Stimulated activated CD4-positive, alpha-beta T cell treated with anti-CD3 and anti-CD28 coated beads, Interleukin-1b, Interleukin-23, amount 100 ng/mL, for 1 hour (primary cell): ENCODE results near the gene RTEL1.
"Not testable (repeated sequence)": the region's sequence is repeated elsewhere in the genome, so short reads cannot be mapped to it uniquely, and the experiment has no call there.

Experiments used
- DNase-seq, 2 donors: peaks; one replicate each; pipeline ENCODE4 v3.0.0-alpha.2; 2020; ENCODE audit warnings: low read depth in 2 of 2

Gene RTEL1

DNA sequence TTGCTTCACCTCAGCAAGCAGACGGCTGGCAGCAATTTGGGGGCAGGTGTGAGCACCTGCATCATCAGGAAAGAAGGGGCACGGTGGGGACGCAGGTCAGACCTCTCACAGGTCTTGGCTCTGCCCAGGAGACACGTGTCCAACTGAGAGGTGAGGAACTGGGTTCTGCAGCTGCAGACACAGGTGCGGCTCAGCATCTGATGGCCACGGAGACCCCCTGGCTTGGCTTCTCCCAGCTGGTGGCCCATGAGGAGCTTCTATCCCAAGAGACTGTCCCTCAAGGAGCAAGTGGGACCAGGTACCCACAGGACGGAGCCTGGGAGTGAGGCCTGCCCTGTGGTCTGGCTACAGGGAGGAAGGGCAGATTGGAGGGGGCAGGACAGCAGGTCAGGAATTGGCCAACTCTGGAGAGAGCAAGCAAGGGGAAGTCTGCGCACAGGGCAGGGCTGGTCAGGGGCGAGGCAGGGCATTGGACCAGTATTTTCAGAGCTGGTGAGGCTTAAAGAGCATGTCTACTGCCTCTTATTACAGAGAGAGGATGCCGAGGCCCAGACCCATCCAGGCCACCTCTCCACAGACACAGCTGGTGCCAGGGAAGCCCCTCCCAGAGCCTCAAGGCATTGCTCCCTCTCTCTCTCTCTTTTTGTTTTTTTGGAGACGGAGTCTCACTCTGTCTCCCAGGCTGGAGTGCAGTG, 9.1 kb upstream of the RTEL1 start:
- DNase-seq, result no peak

DNA sequence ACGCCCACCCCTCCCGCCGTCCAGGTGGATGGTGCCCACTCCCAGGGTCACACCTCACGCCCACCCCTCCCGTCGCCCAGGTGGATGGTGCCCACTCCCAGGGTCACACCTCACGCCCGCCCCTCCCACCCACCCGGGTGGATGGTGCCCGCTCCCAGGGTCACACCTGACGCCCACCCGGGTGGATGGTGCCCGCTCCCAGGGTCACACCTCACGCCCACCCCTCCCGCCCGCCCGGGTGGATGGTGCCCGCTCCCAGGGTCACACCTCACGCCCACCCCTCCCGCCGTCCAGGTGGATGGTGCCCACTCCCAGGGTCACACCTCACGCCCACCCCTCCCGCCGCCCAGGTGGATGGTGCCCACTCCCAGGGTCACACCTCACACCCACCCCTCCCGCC, 7.6 kb upstream of the RTEL1 start:
- not testable (repeated sequence) for DNase-seq

DNA sequence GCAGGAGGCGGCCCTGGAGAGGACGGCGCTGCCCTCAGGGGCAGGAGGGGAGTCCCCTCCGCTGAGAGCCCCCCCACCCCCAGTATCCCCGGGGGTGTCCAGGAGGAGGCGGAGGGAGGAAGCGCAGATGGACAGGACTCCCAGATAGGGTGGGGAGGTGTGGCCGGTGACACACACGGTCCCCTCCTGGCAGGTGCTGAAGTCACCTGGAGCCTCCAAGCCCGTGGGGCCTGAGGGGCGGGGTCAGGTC, 6.2 kb upstream of the RTEL1 start:
- DNase-seq, result no peak

DNA sequence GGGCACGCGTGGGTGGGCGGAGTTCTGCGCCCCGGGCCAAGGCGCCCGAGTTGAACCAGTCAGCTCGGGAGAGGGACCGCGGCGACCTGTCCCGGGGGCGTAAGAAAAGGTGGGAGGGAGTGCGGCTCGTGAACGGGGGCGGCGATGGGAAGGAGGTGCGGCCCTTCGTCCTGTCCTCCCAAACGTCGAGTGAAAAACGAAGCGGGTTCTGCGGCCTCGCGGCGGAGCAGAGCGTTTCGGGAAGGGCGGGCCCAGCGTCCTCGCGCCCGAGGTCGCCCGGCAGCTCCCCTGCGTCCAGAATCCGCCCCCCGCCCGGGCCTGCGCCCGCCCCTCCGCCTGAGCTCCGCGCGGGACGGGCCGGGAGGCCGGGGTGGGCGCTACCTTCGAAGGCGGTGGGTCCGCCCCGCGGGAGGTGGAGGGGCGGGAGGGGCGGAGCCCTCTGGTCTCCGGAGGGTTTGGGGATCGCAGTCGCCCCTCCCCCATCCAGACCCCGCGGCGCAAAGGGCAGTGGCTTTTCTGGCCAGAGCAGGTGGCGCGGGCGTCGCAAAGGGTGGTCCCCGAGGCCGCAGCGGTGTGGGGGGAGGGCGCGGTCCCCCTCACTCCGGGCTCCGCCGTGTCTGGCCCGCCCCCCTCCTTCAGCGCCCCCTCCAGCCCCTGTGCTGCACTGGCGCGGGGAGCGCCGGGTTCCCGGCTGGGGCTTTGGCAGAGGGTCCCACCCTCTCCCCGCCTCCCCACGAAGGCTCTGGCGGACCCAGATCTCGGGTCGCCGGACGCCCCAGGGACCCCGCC, 5.7 kb upstream of the RTEL1 start:
- no peak for DNase-seq

DNA sequence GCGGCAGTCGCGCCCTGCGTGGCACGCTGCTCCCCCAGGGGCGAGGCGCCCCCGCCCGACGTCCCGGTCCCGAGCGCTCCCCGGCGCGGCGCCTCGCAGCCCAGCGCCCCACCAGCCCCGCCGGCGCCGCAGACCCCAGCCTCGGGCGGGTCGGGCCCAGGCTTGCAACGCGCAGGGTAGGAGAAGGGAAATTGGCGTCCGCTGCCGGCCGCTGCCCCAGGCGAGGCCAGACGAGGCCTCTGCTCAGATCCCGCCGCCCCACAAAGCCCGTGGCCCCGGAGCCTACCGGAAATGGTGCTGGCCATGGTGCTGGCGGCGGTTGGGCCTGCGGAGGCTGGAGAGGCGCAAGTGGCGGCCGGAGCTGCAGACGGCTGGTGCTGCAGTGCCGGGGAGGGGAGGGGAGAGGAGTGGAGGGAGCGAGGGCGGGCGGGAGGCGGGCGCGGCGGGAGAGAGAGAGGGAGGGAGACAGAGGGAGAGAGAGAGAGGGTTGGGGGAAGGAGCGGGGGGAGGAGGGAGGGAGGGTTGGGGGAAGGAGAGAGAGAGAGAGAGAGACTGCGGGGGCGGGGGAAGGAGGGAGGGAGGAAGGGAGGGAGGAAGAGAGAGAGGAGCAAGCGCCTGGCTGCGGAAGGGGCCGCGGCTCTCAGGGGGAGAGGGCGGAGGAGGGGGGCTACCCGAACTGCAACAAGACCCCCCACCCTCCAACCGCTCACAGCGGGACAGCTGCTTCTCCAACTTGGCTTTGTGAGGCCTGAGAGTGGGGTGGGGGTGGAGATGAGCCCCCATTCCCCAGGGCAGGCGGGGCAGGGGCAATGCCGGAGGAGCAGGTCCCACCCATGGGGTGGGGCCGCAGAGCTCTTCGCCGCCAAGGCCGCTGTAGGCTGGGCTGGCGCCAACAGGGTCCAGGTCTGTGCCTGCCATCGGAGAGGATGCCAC, 4.8 kb upstream of the RTEL1 start, which contains the start of gene STMN3:
STMN3 (minus strand) TSS at position 384 of the 933 bp plus-strand sequence; CDS start at position 305, 79 bp downstream.
- DNase-seq, result peak in 1 of 2 donors; percentile 27

DNA sequence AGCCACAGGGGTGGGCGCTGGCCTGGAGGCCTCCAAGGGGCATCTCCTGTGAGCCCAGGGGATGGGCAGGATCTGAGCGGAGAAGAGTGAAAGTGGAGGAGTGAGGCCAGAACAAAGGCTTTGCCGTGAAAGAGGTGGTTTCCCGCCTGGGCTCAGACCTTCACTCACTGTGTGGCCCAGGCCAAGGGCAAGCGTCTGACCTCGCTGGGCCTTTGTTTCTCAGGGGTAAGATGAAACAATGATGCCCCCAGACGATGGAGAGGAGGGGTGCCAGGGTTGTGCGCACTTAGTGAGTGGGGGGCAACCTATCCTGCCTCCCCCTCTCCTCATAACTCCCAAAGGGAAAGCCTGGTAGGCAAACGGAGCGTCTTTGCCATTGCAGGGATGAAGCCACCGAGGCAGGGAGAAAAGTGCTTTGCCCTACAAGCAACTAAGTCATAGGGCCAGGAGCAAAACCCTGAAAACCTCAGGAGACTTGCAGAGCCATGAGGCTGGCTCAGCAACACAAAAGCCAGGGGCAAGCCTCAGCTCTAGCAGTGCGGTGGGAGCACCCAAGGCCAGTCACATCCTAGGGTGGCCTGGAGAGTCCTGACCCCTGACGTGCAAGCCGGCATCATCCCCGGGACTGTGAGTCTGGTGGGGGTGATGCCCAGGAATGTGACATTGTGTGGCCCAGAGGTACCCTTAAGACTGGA, 4.0 kb upstream of the RTEL1 start:
- DNase-seq, result no peak

DNA sequence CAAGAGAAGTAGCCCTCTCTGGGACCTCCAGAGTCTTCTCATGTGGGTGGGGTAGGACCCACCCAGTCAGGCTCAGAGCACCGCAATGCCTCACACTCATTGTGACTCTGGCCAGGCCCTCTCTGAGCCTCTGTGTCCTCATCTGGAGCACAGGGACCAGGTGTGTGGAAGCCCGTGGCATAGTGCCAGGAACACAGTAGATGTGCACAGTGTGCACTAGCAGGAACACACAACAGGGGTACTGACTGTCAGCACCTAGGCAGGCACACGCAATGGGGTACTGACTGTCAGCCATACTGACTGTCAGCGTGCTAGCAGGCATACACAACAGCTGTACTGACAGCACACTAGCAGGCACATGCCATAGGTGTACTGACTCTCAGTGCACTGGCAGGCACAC, 2.9 kb upstream of the RTEL1 start:
- DNase-seq, result no peak

DNA sequence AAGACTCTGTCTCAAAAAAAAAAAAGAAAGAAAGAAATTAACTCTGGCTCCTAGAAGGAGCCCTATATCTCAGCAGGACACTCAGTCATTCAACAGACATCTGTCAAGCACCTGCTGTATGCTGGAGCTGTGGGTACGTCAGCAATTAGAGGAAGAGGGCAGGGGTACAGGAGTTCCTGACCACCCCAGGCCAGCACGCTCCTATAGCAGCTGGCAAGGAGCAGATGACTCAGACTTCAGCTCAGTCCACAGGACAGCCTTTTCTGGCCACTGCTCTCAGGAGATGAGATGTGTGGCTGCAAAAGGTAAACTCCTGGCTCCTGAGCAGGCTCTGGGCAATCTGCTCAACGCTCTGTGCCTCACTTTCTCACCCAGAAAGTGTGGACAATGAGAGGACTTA, 1.7 kb upstream of the RTEL1 start:
- no peak for DNase-seq

DNA sequence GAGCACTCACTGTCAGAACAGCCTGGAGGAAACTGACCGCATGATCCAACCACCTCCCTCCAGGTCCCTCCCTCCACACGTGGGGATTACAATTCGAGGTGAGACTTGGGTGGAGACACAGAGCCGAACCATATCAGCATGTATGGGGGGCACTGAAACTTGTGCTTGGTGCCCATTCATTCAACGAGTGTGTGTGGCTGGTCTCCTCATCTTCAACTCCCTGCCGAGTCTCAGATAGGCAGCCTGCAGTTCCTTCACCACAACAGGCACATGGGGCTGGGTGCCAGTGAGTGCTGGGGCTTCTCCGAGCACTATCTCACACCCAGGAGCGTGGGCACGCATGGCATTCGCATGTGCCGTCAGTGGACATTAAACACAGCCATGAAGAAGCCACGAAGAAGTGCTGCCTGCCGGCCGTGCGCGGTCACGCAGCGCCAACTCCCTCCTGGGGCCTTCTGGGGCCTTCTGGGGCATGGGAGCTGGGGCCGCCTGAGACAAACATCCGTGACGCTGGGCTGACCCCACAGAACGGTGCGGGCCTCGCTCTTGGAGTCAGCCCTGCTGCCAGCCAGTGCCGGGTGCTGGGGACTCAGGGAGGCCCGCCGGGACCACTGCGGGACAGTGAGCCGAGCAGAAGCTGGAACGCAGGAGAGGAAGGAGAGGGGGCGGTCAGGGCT, 714 bp upstream of the RTEL1 start:
- DNase-seq, result no peak

DNA sequence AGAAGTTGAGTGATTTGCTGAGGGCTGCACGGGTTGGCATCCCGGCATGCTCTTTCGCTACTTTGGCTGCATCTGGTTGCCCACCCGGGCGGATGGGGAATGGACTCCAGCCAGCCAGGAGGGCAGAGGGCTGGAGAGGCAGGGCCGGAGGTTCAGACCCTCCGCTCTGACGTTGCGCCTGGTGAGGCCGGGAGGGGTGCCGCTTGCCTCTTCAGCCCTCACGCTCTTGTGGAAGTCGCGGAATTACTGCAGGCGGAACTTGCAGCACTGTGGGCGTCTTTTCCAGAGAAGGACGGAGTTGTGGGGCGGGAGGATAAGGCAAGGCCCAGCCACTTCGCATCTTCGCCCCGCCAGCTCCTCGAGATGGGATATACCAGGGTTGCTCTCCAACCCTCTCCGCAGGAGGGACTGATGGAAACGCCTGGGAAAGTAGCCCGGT, 656 bp downstream of the RTEL1 start:
- DNase-seq, result no peak

DNA sequence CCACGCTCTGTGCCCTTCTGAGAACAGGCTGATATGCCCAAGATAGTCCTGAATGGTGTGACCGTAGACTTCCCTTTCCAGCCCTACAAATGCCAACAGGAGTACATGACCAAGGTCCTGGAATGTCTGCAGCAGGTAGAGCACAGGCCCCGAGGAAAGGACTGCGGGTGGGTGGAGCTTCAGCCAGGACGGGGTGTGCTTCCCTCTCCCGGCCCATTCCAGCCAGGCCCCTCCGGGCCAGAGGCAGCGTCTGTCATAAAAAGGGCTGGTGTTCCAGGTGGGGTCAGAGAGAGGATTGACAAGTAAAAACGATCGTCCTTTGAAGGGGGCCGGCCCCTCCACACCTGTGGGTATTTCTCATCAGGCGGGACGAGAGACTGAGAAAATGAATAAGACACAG, 1.3 kb downstream of the RTEL1 start:
- no peak for DNase-seq

DNA sequence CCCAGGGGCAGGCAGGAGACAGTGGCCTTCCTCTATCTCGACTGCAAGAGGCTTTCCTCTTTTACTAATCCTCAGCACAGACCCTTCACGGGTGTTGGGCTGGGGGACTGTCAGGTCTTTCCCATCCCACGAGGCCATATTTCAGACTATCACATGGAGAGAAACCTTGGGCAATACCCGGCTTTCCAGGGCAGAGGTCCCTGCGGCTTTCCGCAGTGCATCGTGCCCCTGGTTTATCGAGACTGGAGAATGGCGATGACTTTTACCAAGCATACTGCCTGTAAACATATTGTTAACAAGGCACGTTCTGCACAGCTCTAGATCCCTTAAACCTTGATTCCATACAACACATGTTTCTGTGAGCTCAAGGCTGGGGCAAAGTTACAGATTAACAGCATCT, 2.1 kb downstream of the RTEL1 start:
- DNase-seq, result not testable (repeated sequence)

DNA sequence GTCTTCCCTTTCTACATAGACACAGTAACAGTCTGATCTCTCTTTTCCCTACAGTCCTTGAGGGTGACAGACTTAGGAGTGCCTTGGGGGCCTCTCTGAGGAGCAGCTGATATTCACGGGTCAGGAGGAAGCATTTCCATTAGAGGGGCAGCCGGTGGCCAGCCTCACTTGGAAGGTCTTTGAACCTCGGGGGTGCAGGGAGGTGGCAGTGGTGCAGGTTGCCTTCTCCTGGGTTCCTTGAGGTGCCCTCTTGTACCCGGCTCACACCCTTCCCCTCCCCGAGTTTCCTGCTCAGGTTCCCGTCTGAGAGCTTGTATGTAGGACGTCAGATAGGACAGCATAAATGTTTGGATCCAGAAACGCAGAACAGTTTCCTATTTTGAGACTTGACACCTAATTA, 2.5 kb downstream of the RTEL1 start:
- no peak for DNase-seq

DNA sequence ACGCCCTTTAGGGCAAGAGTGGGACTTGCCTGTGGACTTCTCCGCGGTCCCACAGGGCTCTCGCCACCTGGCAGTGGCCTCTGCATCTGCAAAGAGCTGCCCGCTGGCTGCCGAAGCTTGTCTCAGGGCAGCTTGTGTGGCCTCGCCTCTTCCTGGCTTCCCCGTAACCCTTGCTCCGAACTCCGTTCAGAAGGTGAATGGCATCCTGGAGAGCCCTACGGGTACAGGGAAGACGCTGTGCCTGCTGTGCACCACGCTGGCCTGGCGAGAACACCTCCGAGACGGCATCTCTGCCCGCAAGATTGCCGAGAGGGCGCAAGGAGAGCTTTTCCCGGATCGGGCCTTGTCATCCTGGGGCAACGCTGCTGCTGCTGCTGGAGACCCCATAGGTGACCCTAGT, 3.0 kb downstream of the RTEL1 start:
- no peak for DNase-seq

DNA sequence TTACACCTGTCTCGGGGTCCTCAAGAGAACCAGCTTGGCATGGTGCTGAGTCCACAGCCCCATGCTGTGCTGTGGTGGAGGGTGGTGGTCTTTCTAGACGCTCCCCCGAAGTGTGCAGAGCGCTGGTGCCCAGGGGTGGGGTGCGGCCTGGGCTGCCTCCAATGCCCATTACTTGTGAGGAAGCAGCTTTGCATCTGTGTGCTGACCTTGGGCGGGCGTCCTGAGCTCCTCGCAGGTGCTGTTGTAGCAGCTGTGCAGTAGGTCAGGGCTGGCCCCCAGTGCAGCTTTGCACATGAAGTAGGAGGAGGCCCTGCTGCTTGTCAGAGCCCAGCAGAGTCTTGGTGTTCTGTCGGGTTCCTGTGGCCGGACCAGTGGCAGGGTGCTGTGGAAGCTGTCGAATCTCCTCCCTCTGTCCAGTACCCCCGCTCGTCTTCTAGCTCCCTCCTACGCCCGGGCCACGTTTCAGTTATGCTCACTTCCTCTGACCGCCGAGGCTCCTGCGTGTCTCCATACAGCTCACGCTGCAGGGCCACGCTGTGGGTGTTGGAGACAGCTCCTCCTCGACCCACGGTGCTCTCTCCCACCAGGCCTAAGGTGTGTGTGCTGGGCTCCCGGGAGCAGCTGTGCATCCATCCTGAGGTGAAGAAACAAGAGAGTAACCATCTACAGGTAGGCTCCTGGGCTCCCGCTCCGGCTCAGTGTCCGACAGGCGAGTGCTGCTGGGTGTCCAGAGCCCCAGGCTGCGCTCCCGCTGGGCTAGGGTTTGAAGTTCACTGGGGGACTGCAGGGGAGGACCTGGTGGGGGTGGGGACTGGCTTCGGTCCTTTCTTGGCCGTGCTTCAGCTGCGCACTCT, 4.1 kb downstream of the RTEL1 start:
- DNase-seq, result no peak

DNA sequence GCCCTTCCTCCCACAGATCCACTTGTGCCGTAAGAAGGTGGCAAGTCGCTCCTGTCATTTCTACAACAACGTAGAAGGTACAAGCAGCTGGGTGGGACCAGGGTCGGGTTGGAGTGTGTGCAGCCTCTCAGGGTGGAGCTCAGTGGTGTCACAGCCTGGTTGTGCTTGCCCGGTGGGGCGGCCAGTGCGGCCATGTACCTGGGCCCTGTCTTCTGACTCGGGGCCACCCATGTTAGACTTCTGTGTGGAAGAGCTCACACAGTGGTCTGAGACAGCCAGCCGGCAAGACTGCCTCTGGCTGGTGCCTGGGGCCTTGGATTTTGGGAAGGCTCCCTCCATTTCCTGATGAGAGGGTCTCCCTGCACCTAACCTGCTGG, 4.7 kb downstream of the RTEL1 start:
- DNase-seq, result no peak

DNA sequence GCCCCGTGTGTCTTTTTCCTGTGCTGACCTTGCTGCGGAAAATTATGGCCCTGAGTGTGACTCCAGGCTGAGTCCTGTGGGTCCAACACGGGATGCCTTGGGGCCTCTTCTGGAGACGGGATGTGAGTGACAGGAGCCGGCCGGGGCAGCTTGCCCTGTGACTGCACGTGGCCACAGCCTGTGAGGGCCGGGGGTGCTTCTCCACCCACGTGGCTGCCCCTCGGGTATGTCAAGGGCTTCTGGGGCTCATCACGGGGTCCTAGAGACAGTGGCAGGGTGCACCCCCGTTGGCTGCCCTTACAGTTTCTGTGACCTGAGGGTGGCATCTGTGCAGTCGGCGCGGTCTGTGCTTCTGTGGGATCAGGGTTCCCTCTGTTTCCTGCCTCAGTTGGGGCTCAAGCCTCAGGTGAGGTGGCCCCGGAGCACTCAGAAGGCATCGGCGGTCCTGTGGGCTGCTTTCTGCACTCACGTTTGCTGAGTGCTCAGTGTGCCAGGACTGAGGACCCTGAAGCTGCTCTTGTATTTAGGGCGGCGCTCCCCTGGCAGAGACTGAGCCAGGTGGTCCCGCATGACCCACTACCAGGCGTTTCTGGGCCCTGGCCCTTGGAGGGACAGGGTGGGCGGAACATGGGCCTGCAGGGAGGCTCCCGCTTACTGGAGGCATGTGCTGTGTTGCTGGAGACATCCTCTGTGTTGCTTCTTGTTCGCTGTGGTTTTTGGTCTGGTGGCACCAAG, 5.4 kb downstream of the RTEL1 start:
- DNase-seq, result no peak

DNA sequence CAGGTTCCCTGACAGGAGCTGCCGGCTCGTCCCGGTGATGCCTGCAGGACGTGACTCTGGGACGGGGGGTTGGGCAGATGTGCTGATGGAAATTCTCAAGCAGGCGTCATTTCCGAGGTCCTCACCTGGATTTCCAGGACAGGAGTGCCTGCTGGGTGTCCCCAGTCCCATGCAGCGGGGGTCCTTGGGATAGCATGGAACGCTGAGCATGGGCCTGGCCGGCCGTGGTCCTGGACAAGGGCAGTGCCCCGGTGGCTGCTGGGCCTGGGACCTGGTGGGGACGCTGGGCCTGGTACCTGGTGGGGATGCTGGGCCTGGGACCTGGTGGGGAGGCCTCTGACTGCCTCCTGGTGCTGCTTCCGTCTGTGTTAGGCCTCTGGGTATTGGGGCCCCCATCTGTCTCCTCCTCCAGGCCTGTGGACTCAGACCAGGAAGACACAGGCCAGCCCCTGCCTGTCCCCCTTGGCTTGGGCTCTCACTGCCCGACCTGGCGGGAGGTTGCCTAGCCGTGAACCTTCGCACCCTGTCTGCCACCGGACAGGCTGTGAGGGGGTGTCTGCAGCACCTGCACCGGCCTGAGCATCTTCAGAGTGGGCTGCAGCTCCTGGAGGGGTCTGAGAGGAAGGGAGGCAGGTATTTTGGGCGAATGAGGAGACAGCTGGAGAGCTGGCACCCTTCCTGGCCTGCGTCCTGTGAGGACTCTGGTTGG, 6.2 kb downstream of the RTEL1 start:
- DNase-seq, result no peak
